ENCODE measurements around the gene ACOX3. TPM values are rescaled to one million over a fixed set of nuclear protein-coding genes. Genes with fewer than 3 reads are reported as not detected.

The ACOX3 gene
- total RNA-seq, 1 experiment from 2014 or later: 11.0 TPM

DNA sequence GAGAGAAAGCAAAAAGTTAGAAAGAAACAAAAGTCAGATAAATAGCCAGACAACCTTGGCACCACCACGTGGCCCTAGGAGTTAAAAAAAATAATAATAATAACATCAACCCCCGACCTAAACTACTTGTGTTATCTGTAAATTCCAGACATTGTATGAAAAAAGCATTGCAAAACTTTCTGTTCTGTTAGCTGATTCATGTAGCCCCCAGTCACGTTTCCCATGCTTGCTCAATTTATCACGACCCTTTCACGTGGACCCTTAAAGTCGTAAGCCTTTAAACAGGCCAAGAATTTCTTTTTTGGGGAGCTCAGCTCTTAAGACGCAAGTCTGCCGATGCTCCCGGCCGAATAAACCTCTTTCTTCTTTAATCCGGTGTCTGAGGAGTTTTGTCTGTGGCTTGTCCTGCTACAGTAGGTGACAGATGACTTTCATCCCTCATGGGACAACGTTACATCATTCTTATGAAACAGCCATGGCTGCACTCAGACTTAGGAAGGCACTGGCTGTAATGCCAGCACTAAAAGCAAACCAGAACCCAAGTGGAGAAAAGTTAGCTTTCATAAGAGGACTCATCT lies 520 bp downstream of the ACOX3 start:
- TF ChIP-seq, protein P1, sequence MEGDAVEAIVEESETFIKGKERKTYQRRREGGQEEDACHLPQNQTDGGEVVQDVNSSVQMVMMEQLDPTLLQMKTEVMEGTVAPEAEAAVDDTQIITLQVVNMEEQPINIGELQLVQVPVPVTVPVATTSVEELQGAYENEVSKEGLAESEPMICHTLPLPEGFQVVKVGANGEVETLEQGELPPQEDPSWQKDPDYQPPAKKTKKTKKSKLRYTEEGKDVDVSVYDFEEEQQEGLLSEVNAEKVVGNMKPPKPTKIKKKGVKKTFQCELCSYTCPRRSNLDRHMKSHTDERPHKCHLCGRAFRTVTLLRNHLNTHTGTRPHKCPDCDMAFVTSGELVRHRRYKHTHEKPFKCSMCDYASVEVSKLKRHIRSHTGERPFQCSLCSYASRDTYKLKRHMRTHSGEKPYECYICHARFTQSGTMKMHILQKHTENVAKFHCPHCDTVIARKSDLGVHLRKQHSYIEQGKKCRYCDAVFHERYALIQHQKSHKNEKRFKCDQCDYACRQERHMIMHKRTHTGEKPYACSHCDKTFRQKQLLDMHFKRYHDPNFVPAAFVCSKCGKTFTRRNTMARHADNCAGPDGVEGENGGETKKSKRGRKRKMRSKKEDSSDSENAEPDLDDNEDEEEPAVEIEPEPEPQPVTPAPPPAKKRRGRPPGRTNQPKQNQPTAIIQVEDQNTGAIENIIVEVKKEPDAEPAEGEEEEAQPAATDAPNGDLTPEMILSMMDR (IDR thresholded peaks at IDR 0.05; ENCODE audit: unreplicated experiment): no peak
- H3K9me3 Mint-ChIP-seq (ENCODE audit: low read depth, unreplicated experiment): no peaks in the 10 kb centered on the region
- DNase-seq: no peak
- peak overlapping the region; percentile 96 for H3K27ac Mint-ChIP-seq (ENCODE audit: unreplicated experiment)
- H3K27me3 Mint-ChIP-seq (ENCODE audit: unreplicated experiment): no peaks in the 10 kb centered on the region
- TSS peak; percentile 87 for BruUV-seq (replicated peaks)
- peaks cover 21% of the 10 kb centered on the region for H3K4me1 Mint-ChIP-seq (ENCODE audit: low read depth, unreplicated experiment)
- peaks cover 24% of the 10 kb centered on the region for H3K36me3 Mint-ChIP-seq (ENCODE audit: insufficient read depth, unreplicated experiment)
- H3K4me3 Mint-ChIP-seq (ENCODE audit: low read depth, unreplicated experiment): peak overlapping the region; percentile 82
- intact Hi-C loops (cut with micrococcal nuclease; ENCODE audit: unreplicated experiment): no loop called here
- CTCF ChIA-PET: interaction anchor here (1.0 kb wide), 1 partner anchor 12 kb away, joined by 4 read pairs; no protein-coding TSS in a partner anchor

DNA sequence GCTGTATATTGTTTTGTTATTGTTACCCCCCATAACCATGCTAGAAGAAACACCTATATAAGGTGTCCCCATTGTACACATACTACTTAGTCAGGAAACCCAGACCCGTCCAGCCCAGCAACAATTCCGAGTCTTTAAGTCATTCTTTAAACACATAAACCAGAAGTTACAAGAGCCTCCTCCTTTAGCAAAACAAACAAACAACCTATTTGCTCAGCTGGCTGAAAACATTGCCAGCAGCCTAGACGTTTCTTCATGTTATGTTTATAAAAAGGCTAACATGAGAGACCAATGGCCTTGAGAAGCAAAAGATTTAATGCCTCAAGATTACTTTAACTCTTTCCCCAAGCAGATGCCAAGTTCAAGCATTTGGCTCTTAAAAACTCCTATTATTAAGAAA lies 1.4 kb downstream of the ACOX3 start:
- no peak for DNase-seq
- intact Hi-C loops (cut with micrococcal nuclease; ENCODE audit: unreplicated experiment): no loop called here
- Mint-ChIP-seq H3K27ac (ENCODE audit: unreplicated experiment) (peak overlapping the region; percentile 33), H3K27me3 (ENCODE audit: unreplicated experiment) (no peaks in the 10 kb centered on the region), H3K9me3 (ENCODE audit: low read depth, unreplicated experiment) (no peaks in the 10 kb centered on the region), H3K4me3 (ENCODE audit: low read depth, unreplicated experiment) (peak overlapping the region; percentile 82), H3K36me3 (ENCODE audit: insufficient read depth, unreplicated experiment) (peaks cover 24% of the 10 kb centered on the region), H3K4me1 (ENCODE audit: low read depth, unreplicated experiment) (peaks cover 21% of the 10 kb centered on the region)
- TF ChIP-seq, protein P1 (IDR thresholded peaks at IDR 0.05; ENCODE audit: unreplicated experiment): no peak
- CTCF ChIA-PET: no interaction called here
- no TSS peak for BruUV-seq (replicated peaks)

- H3K27ac Mint-ChIP-seq (ENCODE audit: unreplicated experiment): peak overlapping the region; percentile 33
Observed at GRCh38 chr4:8438743-8439142, 1.8 kb downstream of the ACOX3 start.

DNA sequence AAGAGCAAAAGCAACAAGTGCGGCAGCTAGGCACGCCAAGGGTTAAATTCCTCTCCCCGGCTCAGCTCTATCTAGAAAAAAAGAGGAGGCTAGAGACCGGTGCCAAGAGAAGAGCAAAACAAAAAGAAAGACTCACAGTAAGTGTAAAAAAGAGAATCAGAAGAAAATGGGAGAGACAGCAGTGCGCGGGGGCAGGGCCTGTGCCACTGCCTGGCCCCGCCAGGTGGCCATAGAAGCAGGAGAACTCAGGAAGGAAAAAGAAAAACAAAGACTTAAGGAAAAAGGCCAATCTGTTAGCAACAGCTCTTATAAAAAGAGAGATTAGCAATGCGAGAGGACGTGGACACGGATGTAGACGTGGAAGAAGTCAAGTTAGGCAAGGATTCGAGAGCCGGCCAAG lies 3.2 kb downstream of the ACOX3 start:
- Mint-ChIP-seq H3K36me3 (ENCODE audit: insufficient read depth, unreplicated experiment) (peaks cover 24% of the 10 kb centered on the region), H3K4me3 (ENCODE audit: low read depth, unreplicated experiment) (no peak overlapping the region), H3K9me3 (ENCODE audit: low read depth, unreplicated experiment) (no peaks in the 10 kb centered on the region), H3K4me1 (ENCODE audit: low read depth, unreplicated experiment) (peaks cover 10% of the 10 kb centered on the region), H3K27ac (ENCODE audit: unreplicated experiment) (no peak overlapping the region), H3K27me3 (ENCODE audit: unreplicated experiment) (no peaks in the 10 kb centered on the region)
- CTCF ChIA-PET: no interaction called here
- no peak for DNase-seq
- no TSS peak for BruUV-seq (replicated peaks)
- TF ChIP-seq, protein P1 (IDR thresholded peaks at IDR 0.05; ENCODE audit: unreplicated experiment): no peak
- intact Hi-C loops (cut with micrococcal nuclease; ENCODE audit: unreplicated experiment): no loop called here

More at GRCh38 chr4:8438743-8439142, 1.8 kb downstream of the ACOX3 start:
- CTCF ChIA-PET: no interaction called here
- H3K4me3 Mint-ChIP-seq (ENCODE audit: low read depth, unreplicated experiment): peak overlapping the region; percentile 82
- TF ChIP-seq, protein P1 (IDR thresholded peaks at IDR 0.05; ENCODE audit: unreplicated experiment): no peak
- peaks cover 21% of the 10 kb centered on the region for H3K4me1 Mint-ChIP-seq (ENCODE audit: low read depth, unreplicated experiment)
- no peaks in the 10 kb centered on the region for H3K9me3 Mint-ChIP-seq (ENCODE audit: low read depth, unreplicated experiment)
- DNase-seq: no peak
- peaks cover 24% of the 10 kb centered on the region for H3K36me3 Mint-ChIP-seq (ENCODE audit: insufficient read depth, unreplicated experiment)
- no peaks in the 10 kb centered on the region for H3K27me3 Mint-ChIP-seq (ENCODE audit: unreplicated experiment)
- BruUV-seq (replicated peaks): no TSS peak
- intact Hi-C loops (cut with micrococcal nuclease; ENCODE audit: unreplicated experiment): no loop called here
